Left renal cortex interstitium (tissue), 4 donors: ENCODE results near the gene MNDA. TPM values are rescaled to one million over a fixed set of nuclear protein-coding genes. Genes with fewer than 3 reads are reported as not detected.
"Not testable (repeated sequence)": the region's sequence is repeated elsewhere in the genome, so short reads cannot be mapped to it uniquely, and the experiment has no call there.

Experiments used
- DNase-seq, 4 donors: peaks; one replicate each; pipeline ENCODE4 v3.0.0-alpha.2; 2013; ENCODE audit warnings: low read depth in 4 of 4, low spot score in 2 of 4, missing footprints in 1 of 4
- polyA plus RNA-seq, 4 donors: library from polyadenylated mRNA; unstranded; fragments of 120-200 nt; gene quantifications; one replicate each; pipeline ENCODE4 v1.2.1, GENCODE V29; 2013; ENCODE audit not compliant: insufficient read length in 4 of 4

Gene MNDA
- polyA plus RNA-seq, 4 donors, result 2.9 to 4.8 (median 3.5) TPM

- no peak for DNase-seq
These were observed 4.9 kb downstream of the MNDA start for GRCh38 chr1:158836038-158836437.

- DNase-seq, result no peak
These were observed 7.5 kb downstream of the MNDA start for GRCh38 chr1:158838660-158839059.

- no peak for DNase-seq
These were observed 8.4 kb downstream of the MNDA start for GRCh38 chr1:158839566-158839965.

GRCh38 chr1:158840236-158840635 is 9.1 kb downstream of the MNDA start:
- DNase-seq, result no peak

- DNase-seq, result no peak
These were observed 33.4 kb downstream of the MNDA start for GRCh38 chr1:158864595-158864994.

- not testable (repeated sequence) for DNase-seq
These were observed 39.3 kb downstream of the MNDA start for GRCh38 chr1:158870438-158870837.

GRCh38 chr1:158873141-158873540 is 42.0 kb downstream of the MNDA start:
- no peak for DNase-seq

- DNase-seq, result no peak
These were observed 62.5 kb downstream of the MNDA start for GRCh38 chr1:158893654-158894053.

GRCh38 chr1:158898722-158899121 is 67.6 kb downstream of the MNDA start:
- no peak for DNase-seq

Other genes with a start within 250 kb of the MNDA start
- gene OR10Z1, start 226.1 kb upstream of the MNDA start, polyA plus RNA-seq, result under 1 TPM; 0.05 to 0.10 (median 0.06) TPM
- gene SPTA1, start 144.6 kb upstream of the MNDA start, polyA plus RNA-seq, result 1 to 10 TPM; 1.1 to 5.9 (median 1.8) TPM
- gene OR6K2, start 130.7 kb upstream of the MNDA start, polyA plus RNA-seq, result not detected
- under 1 TPM in 3 of 4 donors, not detected in 1; 0.07 to 0.14 (median 0.08) TPM for gene OR6K3, start 110.6 kb upstream of the MNDA start, polyA plus RNA-seq
- gene OR6K6, start 76.6 kb upstream of the MNDA start, polyA plus RNA-seq, result not detected
- gene OR6N1, start 59.2 kb upstream of the MNDA start, polyA plus RNA-seq, result under 1 TPM in 1 of 4 donors, not detected in 3; 0.06 TPM
- not detected for gene OR6N2, start 50.1 kb upstream of the MNDA start, polyA plus RNA-seq
- under 1 TPM; 0.17 to 0.29 (median 0.23) TPM for gene PYHIN1, start 100.2 kb downstream of the MNDA start, polyA plus RNA-seq
- gene IFI16, start 178.6 kb downstream of the MNDA start, polyA plus RNA-seq, result 10 to 100 TPM; 54.9 to 66.2 (median 62.9) TPM
- gene AIM2, start 245.4 kb downstream of the MNDA start, polyA plus RNA-seq, result under 1 TPM in 3 of 4 donors, not detected in 1; 0.17 to 0.45 (median 0.24) TPM